CD4-positive, alpha-beta T cell treated with Interleukin-12 subunit alpha and Interleukin-12 subunit beta, for 1 hour (primary cell): ENCODE measurements around the gene COL5A3.
"Not testable (repeated sequence)": the region's sequence is repeated elsewhere in the genome, so short reads cannot be mapped to it uniquely, and the experiment has no call there.

Source experiments
- DNase-seq: peaks from one replicate; pipeline ENCODE4 v3.0.0-alpha.2; 2020

COL5A3 gene

GRCh38 chr19:9935506-9936325 is 74.6 kb downstream of the COL5A3 start:
- DNase-seq: no peak

GRCh38 chr19:9934132-9934950 is 76.0 kb downstream of the COL5A3 start:
- peak; percentile 82 for DNase-seq

GRCh38 chr19:9932835-9933234 is 77.5 kb downstream of the COL5A3 start:
- no peak for DNase-seq

GRCh38 chr19:9931629-9932028 is 78.7 kb downstream of the COL5A3 start:
- no peak for DNase-seq

GRCh38 chr19:9923440-9923839 is 86.9 kb downstream of the COL5A3 start:
- DNase-seq: no peak

GRCh38 chr19:9922782-9923379 is 87.4 kb downstream of the COL5A3 start:
- not testable (repeated sequence) for DNase-seq

GRCh38 chr19:9917321-9917720 is 93.0 kb downstream of the COL5A3 start:
- no peak for DNase-seq

- DNase-seq: no peak
Observed at GRCh38 chr19:9916719-9917118, 93.6 kb downstream of the COL5A3 start.

GRCh38 chr19:9914315-9915207 is 95.7 kb downstream of the COL5A3 start:
- DNase-seq: peak; percentile 85

GRCh38 chr19:9914001-9914314 is 96.3 kb downstream of the COL5A3 start:
- no peak for DNase-seq

- no peak for DNase-seq
Observed at GRCh38 chr19:9913237-9914000, 96.9 kb downstream of the COL5A3 start.

GRCh38 chr19:9912551-9913236 is 97.6 kb downstream of the COL5A3 start:
- DNase-seq: no peak

- no peak for DNase-seq
Observed at GRCh38 chr19:9911524-9912185, 98.6 kb downstream of the COL5A3 start.

GRCh38 chr19:9910625-9911024 is 99.7 kb downstream of the COL5A3 start:
- DNase-seq: no peak
